NCI-H1417 treated with DMSO at 0.1 percent for 48 hours (cell line): Measurements from ENCODE around the gene CCDC89.

ENCODE experiments used
- DNase-seq: peaks from one replicate; lab custom pipeline; 2025; lab: John Stamatoyannopoulos, UW

CCDC89 gene

GRCh38 chr11:85685820-85686459 is at the start of gene CCDC89:
Gene CCDC89 (minus strand): TSS chr11:85686195. CDS start chr11:85686130, 65 bp downstream.
- peak; percentile 58 for DNase-seq

- no peak for DNase-seq
Observed at GRCh38 chr11:85732965-85733364, 47.0 kb upstream of the CCDC89 start.

DNA sequence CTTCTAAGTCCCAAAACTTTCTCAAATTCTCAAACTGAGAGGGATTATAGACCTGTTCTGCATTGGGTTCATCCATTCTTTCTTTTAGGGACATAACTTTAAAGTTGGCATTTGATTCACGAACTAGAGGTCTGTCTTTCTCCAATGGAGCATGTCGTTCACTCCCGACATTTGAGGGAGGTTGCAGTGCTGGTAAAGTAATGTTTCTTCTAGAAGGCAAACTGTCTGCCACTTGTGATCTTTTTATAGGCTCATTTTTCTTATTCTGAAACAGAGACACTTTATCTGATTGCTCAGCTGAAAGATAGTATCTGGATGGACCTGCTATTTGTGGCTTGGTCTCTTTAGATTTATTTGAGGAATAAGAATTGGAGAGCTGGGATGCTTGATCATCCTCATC is 40.4 kb upstream of the CCDC89 start:
- no peak for DNase-seq

- no peak for DNase-seq
Observed at GRCh38 chr11:85725510-85726258, 39.7 kb upstream of the CCDC89 start.

DNA sequence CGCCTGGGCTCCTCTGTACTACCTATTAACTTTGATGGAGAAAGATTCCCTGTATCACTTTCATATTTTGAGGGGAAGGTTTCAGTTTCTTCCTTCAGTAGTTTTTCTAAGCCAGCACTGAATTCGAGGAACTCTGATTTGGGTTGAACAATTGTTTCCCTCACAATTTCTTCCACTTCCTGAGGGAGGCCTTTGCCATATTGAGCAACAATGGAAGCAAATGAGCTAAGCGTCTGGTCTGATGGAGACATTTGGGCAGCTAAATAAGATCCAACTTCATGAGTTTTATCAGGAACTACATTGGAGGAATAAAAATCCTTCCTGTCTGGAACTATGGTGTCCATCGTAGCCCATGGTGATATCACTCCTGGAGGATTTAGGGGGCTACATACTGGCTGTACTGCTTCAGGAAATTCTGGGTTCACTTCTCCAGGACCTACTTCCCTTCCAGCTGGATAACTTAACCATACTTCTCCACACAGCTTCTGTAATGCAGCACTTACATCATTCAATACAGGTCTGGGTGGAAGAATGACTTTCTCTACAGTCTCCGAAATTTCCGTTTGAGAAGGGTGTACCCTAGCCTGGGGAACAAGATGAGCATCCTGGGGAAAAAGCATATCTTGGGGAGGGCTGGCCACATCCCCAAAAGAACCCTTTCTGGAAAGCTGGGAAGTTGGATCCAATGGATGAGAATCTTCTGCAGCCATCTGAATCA is 38.9 kb upstream of the CCDC89 start:
- no peak for DNase-seq

- DNase-seq: no peak
Observed at GRCh38 chr11:85723088-85723487, 37.1 kb upstream of the CCDC89 start.

DNA sequence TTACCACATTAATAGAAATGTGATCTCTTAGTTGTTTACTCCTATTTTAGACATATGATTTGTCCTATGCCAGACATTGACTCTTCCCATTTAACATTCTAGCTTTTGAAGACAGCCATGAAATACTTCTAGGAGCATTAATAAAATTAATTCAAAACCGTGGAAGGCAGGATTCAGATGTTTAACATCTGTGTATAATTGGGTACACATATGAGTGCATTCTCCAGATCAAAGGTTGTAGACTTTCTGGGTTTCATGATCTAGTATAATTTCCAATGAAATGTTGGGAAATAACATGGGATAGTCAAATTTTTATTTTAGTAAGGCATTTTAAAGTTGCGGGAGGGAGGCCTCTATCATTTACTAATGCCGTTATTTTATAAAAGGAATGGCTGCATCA is 35.2 kb upstream of the CCDC89 start:
- DNase-seq: no peak

DNA sequence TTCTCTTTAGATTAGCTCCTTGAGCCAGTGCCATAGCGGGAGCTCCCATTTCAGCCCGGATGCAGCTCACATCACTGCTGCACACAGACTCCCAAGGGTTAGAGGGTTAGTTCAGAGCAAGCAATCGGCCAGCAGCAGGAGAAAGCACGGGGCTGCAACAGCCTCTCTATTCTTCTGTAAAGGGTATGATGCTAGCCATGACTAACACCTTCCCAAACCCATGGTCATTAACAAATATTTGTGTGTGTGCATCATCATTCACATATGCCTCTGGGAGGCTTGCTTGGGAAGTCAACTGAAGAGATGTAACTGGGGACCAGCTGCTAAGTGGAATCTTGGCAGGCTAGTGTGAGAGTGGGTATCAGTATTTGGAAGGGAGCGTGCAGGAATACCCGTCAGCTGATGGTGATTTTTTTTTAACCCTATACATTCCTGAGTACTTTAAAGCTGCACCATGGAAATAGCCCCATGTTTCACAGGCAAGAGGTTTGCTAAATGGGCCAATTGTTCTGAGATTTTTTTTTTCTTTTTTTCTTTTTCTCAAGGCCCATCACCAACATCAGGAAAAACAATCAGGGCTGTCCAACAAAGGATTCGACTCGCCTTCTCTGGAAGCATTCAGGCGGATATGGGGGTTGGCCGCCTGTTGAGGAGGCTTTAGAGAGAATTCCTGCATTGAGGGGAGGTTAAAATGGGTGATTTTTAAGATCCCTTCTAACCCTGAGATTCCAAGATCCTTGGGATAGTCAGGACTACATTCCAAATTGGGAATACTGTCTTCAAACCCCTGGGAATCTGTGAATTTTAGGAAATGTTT is 33.2 kb upstream of the CCDC89 start:
- no peak for DNase-seq

DNA sequence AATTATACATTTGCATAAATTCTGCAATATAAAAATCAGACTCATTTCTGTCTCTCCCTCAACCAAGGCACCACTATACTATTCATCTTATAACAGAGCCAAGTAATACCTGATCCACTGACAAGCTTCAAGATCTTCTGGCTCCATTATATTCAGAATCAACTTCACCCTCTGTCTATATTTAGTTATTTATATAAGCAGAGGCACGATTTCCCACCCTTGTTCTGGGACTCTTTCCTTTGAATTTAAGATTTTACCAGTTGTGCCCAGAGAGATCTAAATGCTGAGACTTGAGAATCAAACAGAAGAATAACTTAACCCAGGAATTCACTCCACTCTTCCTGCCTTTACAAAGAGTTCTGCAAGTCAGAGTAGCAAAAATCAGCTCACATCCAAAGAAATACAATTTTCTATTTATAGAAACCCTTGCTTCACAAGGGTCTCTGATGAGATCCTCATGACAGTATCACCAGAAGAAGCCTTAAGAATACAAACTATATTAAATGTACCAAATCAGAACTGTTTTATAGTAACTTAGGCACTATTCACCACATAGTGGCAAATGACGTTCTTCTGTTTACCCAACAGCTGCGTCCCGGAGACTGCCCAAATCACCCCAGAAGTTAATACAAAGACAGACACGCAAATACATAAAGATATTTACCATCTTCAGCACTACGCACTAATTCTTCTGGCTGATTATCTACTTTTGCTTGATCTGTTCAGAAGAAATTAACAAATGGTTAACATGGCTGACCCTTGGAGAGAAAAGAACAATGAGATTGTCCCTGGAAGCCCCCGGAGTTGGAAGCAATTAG is 32.3 kb upstream of the CCDC89 start:
- DNase-seq: no peak

GRCh38 chr11:85717429-85717828 is 31.4 kb upstream of the CCDC89 start:
- DNase-seq: no peak

DNA sequence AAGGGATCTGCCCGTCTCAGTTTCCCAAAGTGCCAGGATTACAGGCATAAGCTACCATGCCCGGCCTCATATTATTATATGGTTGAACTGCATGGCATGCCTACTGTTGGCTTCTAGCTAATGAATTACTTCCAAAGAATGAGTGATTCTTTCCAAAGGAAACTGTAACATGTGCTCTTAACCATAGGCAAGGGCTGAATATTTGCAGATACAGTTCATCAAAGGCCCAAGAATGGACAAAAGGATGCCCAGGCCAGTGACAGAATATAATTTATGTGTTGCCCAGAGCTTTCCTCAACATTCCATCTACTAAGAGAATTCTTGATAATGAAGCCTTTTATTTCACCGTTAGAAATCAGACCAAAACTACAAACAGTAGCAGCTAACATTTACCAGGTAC is 27.0 kb upstream of the CCDC89 start:
- DNase-seq: no peak

GRCh38 chr11:85710917-85711316 is 24.9 kb upstream of the CCDC89 start:
- no peak for DNase-seq

DNA sequence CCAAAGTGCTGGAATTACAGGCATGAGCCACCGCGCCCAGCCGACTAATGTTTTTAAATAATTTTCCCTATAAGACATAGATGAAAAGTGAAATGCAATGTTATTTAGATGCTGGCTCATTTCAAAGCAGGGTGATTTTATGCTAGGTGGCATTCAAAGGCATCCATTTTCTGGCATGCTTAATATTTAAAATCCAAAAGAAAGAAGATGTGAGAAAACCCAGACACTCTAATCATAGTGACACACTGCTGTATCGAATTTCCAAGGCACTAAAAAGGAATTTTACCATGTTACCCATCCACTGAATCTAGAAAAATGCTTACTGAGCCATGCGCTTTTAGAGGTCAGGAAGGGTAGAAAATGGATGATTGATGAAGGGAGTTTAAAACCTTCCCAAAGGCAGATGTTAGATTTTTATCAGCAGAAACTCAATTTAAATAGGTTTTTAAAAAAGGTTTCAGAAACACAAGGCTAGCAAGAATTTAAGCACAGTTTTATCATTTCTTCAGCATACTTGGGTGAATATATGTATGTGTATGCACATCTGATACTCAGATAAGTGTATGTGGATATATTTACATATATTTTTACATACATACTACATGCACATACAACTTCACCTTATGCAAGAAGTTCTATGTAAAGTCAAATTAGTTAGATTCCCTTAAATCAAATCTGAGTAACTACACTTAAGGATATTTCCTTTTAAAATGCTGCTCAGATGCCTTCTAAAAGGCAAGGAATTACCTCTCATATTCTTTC is 24.1 kb upstream of the CCDC89 start:
- no peak for DNase-seq

DNA sequence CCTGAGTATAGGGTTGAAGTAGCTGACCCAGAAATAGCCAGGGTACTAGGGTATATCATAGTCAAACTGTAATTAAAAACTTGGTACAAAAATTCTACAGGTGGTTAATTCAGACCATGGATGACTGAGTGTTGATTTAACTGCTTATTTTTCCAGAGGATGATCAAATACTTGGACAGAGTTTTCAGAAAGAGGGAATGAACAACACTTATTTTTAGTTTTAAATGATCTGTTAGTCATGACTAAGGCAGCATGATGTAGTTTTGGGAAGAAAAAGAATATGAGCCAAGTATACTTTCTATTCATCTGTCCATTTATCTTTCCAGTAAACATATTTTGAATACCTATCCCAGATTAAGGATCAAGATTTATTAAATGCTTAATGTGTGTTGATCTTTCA is 19.8 kb upstream of the CCDC89 start:
- DNase-seq: no peak

DNA sequence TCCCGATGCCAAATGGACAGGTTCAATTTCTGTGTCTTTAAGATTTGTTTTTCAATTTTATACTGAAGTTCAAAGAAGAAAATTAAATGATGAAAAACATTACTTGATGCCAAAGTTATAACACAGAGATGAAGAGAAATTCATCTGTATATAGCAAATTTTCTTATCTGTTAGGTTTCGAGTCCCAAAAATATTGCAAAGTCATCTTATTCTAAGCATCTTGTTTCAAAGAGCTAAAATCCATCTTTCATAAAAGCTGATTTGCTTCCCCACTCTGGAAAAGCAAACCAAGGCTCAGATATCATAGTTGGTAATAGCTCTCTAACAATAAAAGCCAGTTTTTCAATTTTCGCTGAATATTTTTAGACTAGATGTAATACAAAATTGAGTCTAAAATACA is 19.0 kb upstream of the CCDC89 start:
- DNase-seq: no peak

- no peak for DNase-seq
Observed at GRCh38 chr11:85699957-85700741, 14.2 kb upstream of the CCDC89 start.

DNA sequence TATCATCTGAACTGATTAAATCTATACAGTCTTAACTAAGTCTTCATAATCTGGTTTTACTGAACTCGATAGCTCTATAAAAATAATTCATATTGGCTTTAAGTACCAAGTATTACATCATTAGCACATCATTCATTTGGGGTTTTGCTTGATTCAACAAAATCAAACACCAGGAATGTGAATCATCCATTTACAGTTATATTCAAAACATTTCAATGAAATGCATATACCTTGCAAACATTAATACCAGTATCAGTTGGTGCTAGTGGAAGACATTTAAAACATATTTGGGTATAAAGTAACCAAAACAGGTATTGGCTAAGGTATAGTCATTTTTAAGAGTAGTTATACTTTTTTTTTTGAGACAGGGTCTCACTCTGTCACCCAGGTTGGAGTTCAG is 12.2 kb upstream of the CCDC89 start:
- no peak for DNase-seq

DNA sequence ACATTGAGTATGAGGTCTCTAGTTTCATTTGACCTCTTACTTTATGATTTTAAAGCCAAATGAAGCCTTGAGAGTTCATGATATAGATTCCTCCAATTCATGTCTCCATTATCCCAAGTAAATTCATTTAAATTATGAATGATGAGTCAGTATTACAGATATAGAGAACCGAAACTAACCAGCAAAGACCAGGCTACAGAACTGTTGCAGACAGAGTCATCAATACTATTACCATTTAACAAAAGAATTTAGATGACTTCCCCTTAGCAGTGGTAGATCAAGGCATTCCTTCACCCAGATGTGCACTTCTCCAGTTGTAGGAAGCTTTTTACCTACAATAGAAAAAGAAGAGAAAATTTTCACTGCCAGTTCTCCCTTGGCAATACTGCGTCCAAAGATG is 11.8 kb upstream of the CCDC89 start:
- DNase-seq: no peak

- DNase-seq: no peak
Observed at GRCh38 chr11:85695546-85695945, 9.6 kb upstream of the CCDC89 start.
